HG03354 (cell line): ENCODE data around the gene CLINT1.
A peak's percentile ranks its signal among the peaks of the same experiment; 100 is the strongest.
"Not testable (repeated sequence)": the region's sequence is repeated elsewhere in the genome, so short reads cannot be mapped to it uniquely, and the experiment has no call there.

Source experiments
- ATAC-seq: cut with Tn5 transposase; IDR thresholded peaks from one replicate; pipeline ENCODE4 v1.9.1; 2021; ENCODE audit warnings: mild to moderate bottlenecking; ENCODE audit not compliant: unreplicated experiment, poor library complexity, severe bottlenecking

The CLINT1 gene

DNA sequence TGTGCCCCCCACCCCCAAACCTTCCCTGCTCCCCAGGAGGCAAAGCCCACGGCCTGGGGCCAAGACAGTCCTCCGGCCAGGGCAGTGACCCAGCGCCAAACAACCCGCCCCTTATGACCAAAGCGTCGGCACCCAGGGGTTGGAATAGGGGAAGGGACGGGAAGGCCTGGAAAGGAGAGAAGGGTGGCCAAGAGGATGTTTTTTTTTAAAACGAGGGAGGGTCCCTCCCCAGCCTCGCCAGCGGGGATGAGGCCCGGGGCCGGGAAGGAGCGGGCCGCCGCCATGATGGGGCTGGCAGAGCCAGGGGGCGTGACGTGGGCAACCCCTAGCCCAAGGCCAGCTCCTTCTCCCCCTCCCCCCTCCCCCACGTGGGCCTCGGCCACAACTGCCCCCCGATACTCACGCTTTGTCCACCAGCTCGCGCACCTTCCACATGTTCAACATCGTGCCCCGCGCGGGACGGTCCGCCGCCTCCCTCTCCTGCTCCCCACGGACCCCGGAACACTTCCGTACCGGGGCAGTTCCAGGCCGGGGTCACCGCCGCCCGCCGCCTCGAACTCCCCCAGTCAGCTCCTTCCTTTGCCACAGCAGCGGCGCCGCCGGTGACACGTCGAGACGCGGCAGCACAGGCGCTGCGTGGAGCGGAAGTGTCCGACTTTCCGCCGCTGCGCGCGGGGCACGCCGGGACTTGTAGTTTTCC, at the start of gene CLINT1:
Gene CLINT1, minus strand, starts transcription at position 619 of the 700 bp plus-strand sequence. Its CDS starts 175 bp downstream, at position 444.
- peak; percentile 50 for ATAC-seq

DNA sequence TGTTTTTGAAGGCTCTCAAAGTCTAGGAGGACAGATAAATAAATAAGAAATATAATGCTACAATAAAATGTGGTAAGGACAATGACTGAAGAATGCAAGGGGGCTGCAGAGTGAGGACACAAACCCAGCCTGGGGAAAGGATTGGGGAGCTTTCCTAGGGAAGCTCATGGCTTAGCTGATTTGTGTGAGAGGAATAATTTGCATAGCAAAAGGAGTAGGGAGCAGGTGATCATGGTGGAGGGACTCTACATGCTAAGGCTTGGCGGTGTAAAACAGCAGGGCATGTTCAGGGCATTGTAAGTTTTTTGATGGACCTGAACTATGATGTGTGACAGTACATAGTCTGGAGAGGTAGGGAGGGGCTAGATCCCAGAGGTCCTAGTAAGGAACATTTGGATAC, 49.5 kb upstream of the CLINT1 start:
- ATAC-seq, result no peak

DNA sequence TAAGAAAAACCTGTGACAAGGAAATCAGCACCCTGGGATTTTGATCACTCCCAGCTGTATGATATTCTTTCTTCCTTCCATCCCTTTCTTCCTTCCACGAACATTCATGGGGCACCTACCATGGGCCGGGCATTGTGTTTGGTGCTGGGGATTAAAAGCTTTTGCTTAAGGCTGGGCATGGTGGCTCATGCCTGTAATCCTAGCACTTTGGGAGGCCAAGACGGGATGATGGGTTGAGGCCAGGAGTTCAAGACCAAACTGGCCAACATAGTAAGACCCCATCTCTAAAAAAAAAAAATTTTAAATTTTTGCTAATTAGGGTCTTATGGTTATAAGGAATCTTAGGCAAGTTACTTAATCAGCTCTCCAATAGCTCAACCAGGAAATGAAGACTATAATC, 48.5 kb upstream of the CLINT1 start:
- no peak for ATAC-seq

DNA sequence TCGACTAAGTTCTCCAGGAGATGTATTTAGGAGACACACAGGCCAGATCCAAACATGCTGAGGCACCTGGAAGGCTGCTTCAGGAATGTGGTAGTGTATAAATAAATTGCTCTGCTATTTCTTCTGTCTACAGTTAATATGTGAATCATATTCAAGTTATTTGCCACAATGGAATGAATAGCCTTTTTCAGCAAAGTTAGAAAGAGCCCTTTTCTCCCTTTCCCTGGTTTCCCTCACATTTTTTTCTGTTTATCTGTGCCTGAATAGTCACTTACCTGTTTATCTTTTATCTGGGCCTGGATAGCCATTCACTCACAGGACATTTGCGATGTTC, 44.1 kb upstream of the CLINT1 start:
- no peak for ATAC-seq

DNA sequence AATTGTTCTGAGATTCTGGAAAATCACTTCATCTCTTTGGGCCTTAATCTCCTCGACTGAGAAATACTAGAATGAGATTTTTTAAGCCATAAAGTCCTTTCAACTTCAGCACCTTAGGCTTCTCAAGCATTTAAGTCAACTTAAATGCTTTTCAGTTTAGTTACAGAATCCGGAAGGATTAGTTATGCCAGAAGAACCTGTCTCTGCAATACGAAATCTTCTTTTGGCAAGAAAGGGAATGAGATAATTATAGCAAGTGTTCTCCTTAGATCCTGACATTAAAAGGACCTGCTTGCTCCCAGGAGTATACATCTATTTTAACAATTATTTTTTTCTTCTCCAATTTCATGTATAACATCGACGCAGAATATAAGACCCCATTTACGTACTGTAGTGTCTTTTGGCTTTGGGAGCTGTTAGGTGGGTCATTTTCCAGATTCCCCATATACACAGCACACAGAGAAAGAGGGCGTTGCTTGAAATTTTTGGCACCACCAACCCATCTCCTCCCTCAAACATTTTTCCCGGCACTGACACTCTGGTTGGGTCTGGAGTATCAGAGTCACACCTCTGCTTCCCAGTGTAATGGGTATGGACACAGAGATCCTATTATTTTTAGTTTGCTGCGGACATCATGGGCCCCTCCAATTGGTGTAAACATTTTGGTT, 43.6 kb upstream of the CLINT1 start:
- no peak for ATAC-seq

DNA sequence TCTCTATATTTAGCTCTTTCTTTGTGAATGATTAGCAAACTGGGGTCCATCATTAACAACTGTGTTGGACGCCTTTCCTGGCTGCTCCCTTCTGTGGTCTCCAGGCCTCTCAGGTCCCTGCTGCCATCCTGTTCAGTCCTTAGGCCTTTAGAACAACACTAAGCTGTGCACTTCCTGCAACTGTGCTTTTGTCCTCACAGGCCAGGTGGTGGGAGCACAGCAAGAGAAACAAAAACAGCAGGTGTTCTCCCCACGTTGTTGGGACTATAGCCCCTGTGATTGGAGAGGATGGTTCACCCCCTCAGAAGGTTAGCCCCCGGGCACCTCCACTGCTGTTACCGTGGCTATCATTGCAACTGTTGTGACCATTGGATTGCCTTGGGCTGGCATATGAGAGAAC, 41.7 kb upstream of the CLINT1 start:
- peak; percentile 88 for ATAC-seq

DNA sequence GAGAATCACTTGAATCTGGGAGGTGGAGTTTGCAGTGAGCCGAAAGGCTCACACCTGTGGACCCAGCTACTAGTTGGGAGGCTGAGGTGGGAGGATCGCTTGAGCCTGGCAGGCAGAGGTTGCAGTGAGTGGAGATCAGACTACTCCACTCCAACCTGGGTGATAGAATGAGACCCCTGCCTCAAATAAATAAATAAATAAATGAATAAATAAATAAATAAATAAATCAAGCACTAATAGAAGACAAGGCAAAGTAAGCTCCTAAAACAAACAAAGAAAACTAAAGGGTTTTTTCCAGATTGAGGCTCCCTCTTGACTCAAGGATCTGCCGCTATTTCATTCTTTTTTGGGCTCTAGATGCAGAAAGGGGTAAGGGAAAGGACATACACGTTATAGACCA, 34.7 kb upstream of the CLINT1 start:
- no peak for ATAC-seq

DNA sequence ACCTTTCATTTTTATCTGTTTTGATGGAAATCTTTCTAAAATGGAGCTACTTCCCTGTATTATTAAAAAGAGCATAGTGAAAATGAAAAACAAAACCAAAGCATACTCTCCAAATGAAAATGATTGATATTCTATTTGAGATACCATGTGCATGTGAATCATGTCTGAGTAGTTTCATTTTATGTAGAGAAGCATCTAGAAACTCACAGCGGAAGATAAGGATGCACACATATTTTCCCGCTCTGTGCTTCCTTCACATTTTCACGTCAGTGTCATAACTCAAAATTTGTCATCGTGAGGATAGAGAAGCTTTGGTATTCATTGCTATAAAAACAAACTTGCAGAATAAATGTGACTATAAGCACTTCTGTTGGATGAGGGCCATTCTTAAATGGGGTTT, 34.0 kb upstream of the CLINT1 start:
- ATAC-seq, result no peak

DNA sequence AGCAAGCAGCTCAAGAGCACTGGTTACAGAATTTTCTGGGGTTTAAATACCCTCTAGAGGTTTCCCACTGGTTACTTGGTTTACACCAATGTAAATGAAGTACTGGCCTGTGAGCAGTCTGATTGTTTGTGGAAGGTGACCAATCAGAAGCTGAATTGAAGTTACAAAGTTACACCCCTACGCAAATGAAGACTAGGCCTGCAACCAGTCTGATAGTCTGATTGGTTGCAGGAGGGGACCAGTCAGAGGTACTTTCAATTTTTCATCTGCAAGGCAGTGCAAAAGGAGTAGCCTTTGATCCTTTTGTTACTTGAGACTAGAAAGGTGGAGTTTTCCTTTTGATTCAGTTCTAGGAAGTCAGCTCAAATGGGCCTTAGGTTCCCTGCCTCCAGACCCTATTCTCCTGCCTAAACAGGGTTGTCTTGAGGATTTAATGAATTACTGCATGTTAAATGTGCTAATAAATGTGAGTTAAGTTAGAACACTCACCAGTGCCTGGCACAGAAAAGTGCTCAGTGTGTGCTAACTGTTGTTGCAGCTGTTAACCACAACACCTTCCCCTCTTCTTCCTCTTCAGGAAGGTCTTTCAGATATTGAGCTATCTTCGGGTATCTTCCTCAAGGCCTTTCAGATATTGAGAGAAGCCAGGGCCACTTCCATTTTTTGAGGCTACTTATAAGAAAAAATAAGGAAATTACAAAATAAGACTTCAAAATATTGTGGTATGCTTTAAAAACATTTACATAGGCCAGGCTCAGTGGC, 32.1 kb upstream of the CLINT1 start:
- ATAC-seq, result no peak

DNA sequence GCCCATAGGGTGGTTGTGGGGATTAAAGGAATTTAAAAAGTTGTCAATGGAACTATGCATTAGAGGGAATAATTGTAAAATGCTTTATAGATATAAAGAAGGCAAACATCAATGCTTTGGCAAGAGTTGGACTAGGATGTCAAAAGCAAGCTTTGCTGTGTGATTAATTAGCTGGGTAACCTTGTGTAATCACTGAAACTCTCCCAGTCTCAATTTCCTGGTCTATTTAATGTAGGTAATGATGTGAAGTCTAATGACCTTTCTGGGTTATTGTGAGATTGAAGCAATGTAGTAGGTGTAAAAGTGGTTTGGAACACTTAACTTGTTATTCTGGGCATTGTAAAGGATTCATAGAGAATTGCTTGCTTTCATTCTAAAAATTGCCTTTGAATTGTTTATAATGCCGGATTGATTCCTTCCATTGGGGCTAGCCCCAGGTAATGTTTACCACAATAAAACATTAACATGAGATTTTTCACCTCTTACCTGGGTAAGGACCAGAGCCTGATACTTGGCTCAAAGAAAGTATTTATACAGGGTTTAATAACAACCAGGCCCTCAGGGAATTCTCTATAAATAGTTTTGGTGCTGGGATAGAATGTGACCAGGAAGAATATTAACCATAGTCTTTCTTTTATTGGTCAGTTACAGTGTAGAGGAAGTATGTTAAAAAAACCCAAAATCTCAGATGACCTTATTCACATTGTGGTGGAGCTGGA, 30.0 kb upstream of the CLINT1 start:
- ATAC-seq, result no peak

DNA sequence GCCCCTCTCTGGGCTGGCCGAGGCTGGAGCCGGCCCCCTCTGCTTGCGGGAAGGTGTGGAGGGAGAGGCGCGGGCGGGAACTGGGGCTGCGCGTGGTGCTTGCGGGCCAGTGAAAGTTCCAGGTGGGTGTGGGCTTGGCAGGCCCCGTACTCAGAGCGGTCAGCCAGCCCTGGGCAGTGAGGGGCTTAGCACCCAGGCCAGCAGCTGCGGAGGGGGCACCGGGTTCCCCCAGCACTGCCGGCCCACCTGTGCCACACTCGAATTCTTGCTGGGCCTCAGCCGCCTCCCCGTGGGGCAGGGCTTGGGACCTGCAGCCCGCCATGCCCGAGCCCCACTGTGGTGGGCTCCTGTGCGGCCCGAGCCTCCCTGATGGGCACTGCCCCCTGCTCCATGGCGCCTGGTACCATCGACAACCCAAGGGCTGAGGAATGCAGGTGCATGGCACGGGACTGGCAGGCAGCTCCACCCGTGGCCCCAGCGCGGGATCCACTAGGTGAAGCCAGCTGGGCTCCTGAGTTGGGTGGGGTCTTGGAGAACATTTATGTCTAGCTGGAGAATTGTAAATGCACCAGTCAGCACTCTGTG, 27.9 kb upstream of the CLINT1 start:
- ATAC-seq, result no peak

DNA sequence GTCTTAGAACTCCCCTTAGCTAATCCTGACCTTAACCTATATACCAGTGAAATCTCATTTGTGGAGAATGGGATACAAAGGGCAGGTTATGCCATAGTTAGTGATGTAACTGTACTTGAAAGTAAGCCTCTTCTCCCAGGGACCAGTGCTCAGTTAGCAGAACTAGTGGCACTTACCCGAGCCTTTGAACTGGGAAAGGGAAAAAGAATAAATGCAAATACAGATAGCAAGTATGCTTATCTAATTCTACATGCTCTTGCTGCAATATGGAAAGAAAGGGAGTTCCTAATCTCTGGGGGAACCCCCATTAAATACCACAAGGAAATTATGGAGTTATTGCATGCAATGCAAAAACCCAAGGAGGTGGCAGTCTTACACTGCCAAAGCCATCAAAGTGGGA, 26.1 kb upstream of the CLINT1 start:
- ATAC-seq, result not testable (repeated sequence)

DNA sequence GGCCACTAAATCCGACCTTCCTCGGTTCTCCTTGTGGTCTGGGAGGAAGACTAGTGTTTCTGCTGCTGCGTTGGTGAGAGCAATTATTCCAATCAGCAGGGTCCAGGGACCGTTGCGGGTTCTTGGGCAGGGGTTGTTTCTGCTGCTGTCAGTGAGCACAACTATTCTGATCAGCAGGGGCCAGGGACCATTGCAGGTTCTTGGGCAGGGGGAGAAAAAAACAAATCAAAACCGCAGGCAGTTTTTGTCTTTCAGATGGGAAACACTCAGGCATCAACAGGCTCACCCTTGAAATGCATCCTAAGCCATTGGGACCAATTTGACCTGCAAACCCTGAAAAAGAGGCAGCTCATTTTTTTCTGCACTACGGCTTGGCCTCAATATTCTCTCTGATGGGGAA, 22.6 kb upstream of the CLINT1 start:
- not testable (repeated sequence) for ATAC-seq

DNA sequence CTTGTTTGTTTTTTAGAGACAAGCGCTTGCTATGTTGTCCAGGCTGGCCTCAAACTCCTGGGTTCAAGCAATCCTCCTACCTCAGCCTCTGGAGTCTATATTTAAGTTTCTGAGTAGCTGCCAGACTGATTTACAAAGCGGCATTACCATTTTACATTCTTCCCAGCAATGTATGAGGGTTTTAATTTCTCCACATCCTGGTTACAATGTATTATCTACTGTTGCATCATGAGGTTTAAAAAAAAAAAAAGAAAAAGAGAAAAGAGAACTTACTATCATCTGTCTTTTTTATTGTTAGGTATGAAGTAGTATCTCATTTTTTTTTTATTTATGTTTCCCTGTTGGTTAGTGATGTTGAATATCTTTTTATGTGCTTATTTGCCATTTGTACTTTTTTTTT, 18.9 kb upstream of the CLINT1 start:
- no peak for ATAC-seq

DNA sequence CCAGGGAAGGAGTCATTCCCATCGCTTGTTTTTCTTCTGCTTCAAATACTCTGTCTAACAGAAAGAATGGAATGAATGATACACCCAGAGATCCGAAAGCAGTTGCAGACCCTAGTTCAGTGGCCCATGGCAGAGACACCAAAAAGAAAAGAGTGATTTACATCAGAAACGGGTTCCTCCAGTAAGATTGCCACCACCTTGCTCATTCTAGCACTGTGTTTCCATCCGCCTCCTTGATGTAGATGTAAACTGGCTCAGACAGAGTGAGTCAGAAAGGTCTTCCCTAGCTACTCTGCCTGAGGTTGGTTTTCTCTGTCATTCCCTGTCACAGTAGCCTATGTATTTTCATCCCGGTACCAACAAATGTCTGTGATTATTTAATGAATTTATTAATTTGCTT, 15.9 kb upstream of the CLINT1 start:
- ATAC-seq, result no peak

DNA sequence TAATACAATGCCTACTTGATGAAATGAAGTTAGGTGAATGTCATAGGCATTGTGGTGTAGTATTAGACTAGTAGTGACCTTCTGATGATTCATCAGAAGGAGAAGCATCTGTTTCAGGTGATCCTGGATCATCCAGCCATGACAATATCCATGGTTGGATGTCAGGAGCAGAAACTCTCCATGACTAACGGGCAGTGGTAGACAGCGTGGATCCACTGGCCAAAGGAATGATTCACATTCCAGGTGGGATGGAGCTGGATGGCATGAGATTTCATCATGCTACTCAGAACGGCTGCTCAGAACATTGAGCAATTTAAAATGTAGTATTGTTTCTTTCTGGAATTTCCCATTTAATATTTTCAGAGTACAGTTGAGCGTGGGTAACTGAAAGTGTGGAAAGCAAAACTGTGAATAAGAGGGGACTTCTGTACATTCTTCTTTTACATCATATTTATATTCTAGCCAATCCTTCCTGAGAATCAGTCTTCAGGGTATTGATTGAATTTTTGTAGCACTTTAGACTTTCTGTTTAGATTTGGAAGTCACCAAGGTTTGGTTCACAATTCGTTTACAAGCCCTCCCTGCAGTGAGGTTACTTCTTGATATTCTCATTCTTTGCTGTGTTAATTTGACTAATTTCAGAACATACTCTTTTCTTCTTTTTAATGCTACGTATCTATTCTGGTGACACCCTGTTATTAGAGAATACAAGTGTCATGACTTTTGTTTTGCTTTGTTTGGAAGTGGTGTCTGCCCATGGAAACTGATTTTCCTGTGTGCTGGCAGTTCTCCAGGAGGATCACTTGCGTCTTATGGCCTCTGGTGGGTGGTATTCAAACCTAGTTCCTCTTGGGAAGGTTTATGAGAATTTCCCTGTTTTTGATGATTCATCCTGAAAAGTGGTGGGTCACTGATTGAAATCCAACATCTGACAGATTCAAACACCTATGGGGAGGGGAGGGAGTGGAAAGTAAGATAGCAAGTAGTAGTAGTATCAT, 12.2 kb upstream of the CLINT1 start:
- ATAC-seq, result no peak

DNA sequence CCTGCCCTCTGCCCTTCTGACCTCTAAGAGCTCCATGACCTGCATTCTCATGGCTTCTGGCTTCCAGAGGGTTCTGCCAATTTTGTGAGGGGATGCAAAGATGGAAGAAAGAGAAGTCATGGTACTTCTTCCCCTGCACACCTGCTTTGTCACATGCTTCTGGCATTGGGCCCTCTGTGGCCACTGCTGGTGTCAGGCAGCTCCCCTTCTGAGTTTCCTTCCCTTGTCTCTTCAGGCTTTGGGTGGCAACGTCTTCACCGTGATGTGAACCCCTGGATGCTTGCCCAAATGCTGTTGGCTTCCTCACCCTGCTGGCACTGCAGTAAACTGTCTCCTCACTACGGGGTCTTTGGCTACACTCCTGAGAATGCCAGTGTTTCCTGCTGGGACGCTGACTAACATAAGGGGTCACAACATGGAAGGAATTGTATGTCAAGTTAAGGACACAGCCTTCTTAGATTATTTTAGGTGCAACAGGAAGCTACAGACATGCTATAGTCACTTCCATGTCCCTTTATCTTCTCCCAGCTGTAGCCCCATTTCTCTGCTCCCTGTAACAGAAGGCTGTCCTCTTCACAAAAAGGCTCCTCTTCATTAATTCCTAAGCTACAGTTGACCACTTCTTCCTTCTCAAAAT, 8.9 kb upstream of the CLINT1 start:
- no peak for ATAC-seq

DNA sequence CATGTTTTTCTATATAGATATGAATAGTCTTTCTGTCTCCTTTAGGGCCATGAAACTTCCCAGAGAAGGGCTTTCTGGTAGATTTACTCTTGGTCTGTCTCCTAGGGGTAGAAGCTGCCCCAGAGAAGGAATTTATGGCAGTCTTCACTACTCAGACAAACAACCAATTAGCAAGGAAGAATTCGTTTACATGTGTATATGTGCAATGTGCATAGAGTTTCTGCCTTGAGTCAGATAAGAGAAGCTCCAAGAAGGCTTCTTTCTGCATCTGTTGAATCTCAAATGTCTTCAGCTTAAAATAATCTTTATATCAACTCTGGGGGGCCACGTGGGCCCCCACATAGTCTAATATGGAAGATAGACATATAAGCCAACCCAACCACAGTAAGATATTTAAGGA, 7.6 kb upstream of the CLINT1 start:
- ATAC-seq, result no peak
